ENCODE measurements around the gene CFI. TPM values are rescaled to one million over a fixed set of nuclear protein-coding genes. Genes with fewer than 3 reads are reported as not detected.

The CFI gene
- total and polyA plus RNA-seq, 9 of the 15 experiments (the other 6 are each of a cell fraction or from before 2014, with no cell fraction given): 0.30 to 8.4 (median 0.95) TPM

DNA sequence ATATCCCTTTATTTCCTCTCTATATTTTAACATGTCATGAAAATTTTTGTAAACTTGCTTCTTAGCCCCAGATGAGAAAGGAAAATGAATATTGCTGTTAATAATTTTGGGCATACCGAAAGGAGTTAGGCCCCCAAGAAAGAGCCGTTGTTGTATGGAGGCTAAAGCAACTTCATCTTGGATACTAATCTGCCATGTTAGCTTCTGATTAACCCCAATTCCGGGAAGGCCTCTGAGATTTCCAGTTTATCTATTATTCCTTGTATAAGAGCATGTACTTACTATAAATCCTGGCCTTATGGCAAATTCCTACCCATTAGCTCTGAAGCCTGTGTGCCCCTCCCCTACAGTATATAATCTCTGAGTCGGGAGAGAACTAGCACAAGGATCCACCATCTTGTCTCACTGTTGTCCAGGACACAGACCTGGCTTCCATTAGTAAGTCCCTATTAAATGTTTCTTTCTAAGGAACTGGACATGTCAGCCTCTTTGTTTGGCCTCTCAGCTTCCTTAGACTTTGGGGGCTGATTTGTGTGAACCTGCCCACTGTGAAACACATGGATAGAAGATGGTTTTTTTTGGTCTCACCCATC lies 51.1 kb downstream of the CFI start (continued):
- TF ChIP-seq CREB3 (tag; conservative IDR thresholded peaks at IDR 0.05; ENCODE audit: low read depth): peak; percentile 84
- peak; percentile 67; the same call in 1 of the 2 replicates for TF ChIP-seq KLF6 (CRISPR knock-in tag; IDR thresholded peaks at IDR 0.05; ENCODE audit: borderline replicate concordance)
- no peak for TF ChIP-seq ZKSCAN8 (CRISPR knock-in tag; IDR thresholded peaks at IDR 0.05)
- peak; percentile 78 for TF ChIP-seq SMAD4 (CRISPR knock-in tag; conservative IDR thresholded peaks at IDR 0.05)

GRCh38 chr4:109749388-109750082 lies 52.3 kb downstream of the CFI start:
- DNase-seq (ENCODE audit: extremely low read depth in 1 of 4, low spot score in 3 of 4): no peak
- Histone ChIP-seq H3K9me1 (ENCODE audit: control insufficient read depth, insufficient read depth, low read length) (no peaks in the 10 kb centered on the region), H3K79me2 (ENCODE audit: control insufficient read depth, insufficient read depth, low read length) (no peaks in the 10 kb centered on the region), H3K9ac (ENCODE audit: insufficient read depth in 1 of 2, low read depth in 2 of 2, low read length in 2 of 2) (no peak overlapping the region), H3K27ac (ENCODE audit: extremely low read depth, low read depth, low read length) (no peak overlapping the region), H4K20me1 (replicated peaks; ENCODE audit: control insufficient read depth, insufficient read depth, low read length) (no peaks in the 10 kb centered on the region), H3K9me3 (replicated peaks; ENCODE audit: control insufficient read depth, insufficient read depth, low read depth, low read length) (no peaks in the 10 kb centered on the region), H3K4me2 (ENCODE audit: insufficient read depth, low read length) (no peak overlapping the region), H2AFZ (ENCODE audit: low read depth, low read length) (no peak overlapping the region), H3K4me3 (no peak overlapping the region), H3K27me3 (ENCODE audit: control insufficient read depth in 2 of 2, insufficient read depth in 2 of 2, low read length in 2 of 2) (no peaks in the 10 kb centered on the region), H3K4me1 (replicated peaks in 1 of 2; ENCODE audit: control insufficient read depth in 2 of 2, insufficient read depth in 2 of 2, low read length in 2 of 2) (peaks cover 3 to 19% of the 10 kb centered on the region in 2 experiments; a peak in 3 of 5 replicates), H3K36me3 (ENCODE audit: control insufficient read depth, insufficient read depth, low read length) (no peaks in the 10 kb centered on the region)
- TF ChIP-seq CEBPG (CRISPR knock-in tag; IDR thresholded peaks at IDR 0.05) (no peak), CEBPG (tag; conservative IDR thresholded peaks at IDR 0.05 in 1 of 2, IDR thresholded peaks at IDR 0.05 in 1 of 2) (peak in 1 of 2 experiments; percentile 54; a peak in 2 of 4 replicates), SMARCA5 (IDR thresholded peaks at IDR 0.05) (no peak)
- POLR2A ChIA-PET: no interaction called here
- ATAC-seq: no peak
- in situ Hi-C loops (cut with MboI): no loop called here
- CTCF ChIA-PET (ENCODE audit: low intra/inter-chr PET ratio): no interaction called here
- FAIRE-seq: no peak
- WGBS (ENCODE audit: insufficient coverage, low coverage, missing lambda C conversion rate): 61% methylated on average over 6 of the region's 7 CpGs
- intact Hi-C loops (cut with micrococcal nuclease): no loop called here
- no TSS peak for BruUV-seq (replicated peaks)

Measured in K562 (cell line).